ENCODE results near the gene GPATCH8. TPM values are rescaled to one million over a fixed set of nuclear protein-coding genes. Genes with fewer than 3 reads are reported as not detected.

GPATCH8 gene
- total RNA-seq, 1 experiment from 2014 or later, result 51.5 TPM

DNA sequence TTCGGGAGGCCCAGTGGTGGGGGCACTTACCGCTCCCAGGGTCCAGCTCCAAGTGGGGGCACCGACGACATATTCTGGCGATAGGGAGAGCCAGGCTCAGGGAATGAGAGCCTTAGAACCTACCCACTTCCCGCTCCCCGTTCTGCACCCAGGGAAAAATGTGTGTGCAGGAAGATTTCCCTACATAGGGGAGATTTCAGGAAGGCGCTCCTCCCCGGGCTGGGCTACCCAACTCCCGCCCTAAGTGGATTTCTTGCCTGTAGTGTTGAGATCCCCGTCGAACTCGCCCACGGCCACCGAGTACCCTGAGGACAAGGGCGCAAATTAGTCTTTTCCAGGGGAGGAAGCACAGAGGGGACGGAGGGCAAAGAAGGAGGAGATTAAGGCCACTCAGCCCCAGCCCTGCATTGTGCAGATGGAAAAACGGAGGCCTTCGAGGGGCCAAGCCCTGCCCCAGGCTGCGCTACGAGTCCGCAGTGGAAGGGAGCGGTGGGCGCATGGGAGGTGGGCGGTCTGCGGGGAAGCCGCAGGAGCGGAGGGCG, 118.9 kb downstream of the GPATCH8 start:
- peaks cover 54% of the 10 kb centered on the region for H3K27me3 Mint-ChIP-seq (ENCODE audit: low read depth)
- WGBS (ENCODE audit: extremely low coverage, insufficient read length, low lambda C conversion rate), result no CpG with 5 or more reads among the region's 29 CpGs
- H3K27ac Mint-ChIP-seq, result no peak overlapping the region
- no peaks in the 10 kb centered on the region for H3K79me1 ChIP-seq (ENCODE audit: insufficient read depth, low read depth, low read length, poor library complexity, severe bottlenecking)
- no peak overlapping the region for H3T11ph ChIP-seq (ENCODE audit: low read length)
- H3K9me3 Mint-ChIP-seq, result no peaks in the 10 kb centered on the region
- H3K18ac ChIP-seq (ENCODE audit: insufficient read length, low read depth, low read length), result no peak overlapping the region
- H3K9ac ChIP-seq (ENCODE audit: extremely low read depth, insufficient read length, low read length), result no peak overlapping the region
- H3K23ac ChIP-seq (ENCODE audit: insufficient read length, low read depth, low read length), result no peak overlapping the region
- no peak overlapping the region for H2AK5ac ChIP-seq (ENCODE audit: insufficient read length, low read length)
- H3K27me3 ChIP-seq (ENCODE audit: insufficient read depth, low read length), result peaks cover 14% of the 10 kb centered on the region; the same call in 1 of the 2 replicates
- H3K56ac ChIP-seq (ENCODE audit: insufficient read length, low read depth, low read length), result no peak overlapping the region
- H3K9me3 ChIP-seq (ENCODE audit: control insufficient read depth, low read depth, low read length), result no peaks in the 10 kb centered on the region
- H3K79me2 ChIP-seq (ENCODE audit: insufficient read depth, low read length), result no peaks in the 10 kb centered on the region
- no peaks in the 10 kb centered on the region for H3K36me3 Mint-ChIP-seq (ENCODE audit: insufficient read depth in 1 of 3, low read depth in 3 of 3)
- no peak overlapping the region for H4K91ac ChIP-seq (ENCODE audit: insufficient read length, low read depth, low read length)
- H3K23me2 ChIP-seq (ENCODE audit: insufficient read length, low read depth, low read length, poor library complexity, severe bottlenecking), result peaks cover 16% of the 10 kb centered on the region
- H4K5ac ChIP-seq (ENCODE audit: insufficient read length, low read depth, low read length), result no peak overlapping the region
- H3K27ac ChIP-seq (ENCODE audit: insufficient read length, low read depth, low read length), result no peak overlapping the region
- no peak overlapping the region for H2BK5ac ChIP-seq (ENCODE audit: insufficient read length, low read length)
- H2BK120ac ChIP-seq (ENCODE audit: low read depth, low read length, poor library complexity, severe bottlenecking), result no peak overlapping the region
- H2BK12ac ChIP-seq (ENCODE audit: insufficient read length, low read depth, low read length), result no peak overlapping the region
- H3K4me3 Mint-ChIP-seq, result peak overlapping the region; percentile 68 to 85
- H3K4me1 ChIP-seq (ENCODE audit: insufficient read depth, low read length), result no peaks in the 10 kb centered on the region; the same call in 1 of the 2 replicates
- H2AFZ ChIP-seq (ENCODE audit: low read length), result no peak overlapping the region
- H3K4me2 ChIP-seq (ENCODE audit: insufficient read depth, insufficient read length, low read length), result peak overlapping the region; percentile 62
- no peak overlapping the region for H3K14ac ChIP-seq (ENCODE audit: insufficient read depth, low read length)
- H2BK20ac ChIP-seq (ENCODE audit: low read depth, low read length, poor library complexity, severe bottlenecking), result no peak overlapping the region
- no peak for DNase-seq
- peaks cover 11 to 21% of the 10 kb centered on the region in 2 experiments for H3K4me1 Mint-ChIP-seq
- H3K4ac ChIP-seq (ENCODE audit: low read depth, low read length), result no peak overlapping the region
- TF ChIP-seq, protein P1, sequence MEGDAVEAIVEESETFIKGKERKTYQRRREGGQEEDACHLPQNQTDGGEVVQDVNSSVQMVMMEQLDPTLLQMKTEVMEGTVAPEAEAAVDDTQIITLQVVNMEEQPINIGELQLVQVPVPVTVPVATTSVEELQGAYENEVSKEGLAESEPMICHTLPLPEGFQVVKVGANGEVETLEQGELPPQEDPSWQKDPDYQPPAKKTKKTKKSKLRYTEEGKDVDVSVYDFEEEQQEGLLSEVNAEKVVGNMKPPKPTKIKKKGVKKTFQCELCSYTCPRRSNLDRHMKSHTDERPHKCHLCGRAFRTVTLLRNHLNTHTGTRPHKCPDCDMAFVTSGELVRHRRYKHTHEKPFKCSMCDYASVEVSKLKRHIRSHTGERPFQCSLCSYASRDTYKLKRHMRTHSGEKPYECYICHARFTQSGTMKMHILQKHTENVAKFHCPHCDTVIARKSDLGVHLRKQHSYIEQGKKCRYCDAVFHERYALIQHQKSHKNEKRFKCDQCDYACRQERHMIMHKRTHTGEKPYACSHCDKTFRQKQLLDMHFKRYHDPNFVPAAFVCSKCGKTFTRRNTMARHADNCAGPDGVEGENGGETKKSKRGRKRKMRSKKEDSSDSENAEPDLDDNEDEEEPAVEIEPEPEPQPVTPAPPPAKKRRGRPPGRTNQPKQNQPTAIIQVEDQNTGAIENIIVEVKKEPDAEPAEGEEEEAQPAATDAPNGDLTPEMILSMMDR (conservative IDR thresholded peaks at IDR 0.05), result no peak
- no peak overlapping the region for H2BK15ac ChIP-seq (ENCODE audit: low read depth, low read length)
- H4K8ac ChIP-seq (replicated peaks; ENCODE audit: insufficient read length, low read depth, low read length), result no peak overlapping the region
- H4K20me1 ChIP-seq (ENCODE audit: control insufficient read depth, insufficient read depth, insufficient read length), result no peaks in the 10 kb centered on the region
